Neutrophil (primary cell): ENCODE measurements around the gene TSPAN14.

Experiments
- H3K27ac ChIP-seq: fragments of 200-600 bp; sonication (generic); 2 replicates; pipeline ENCODE4 v1.5.1; 2016; ENCODE audit warnings: mild to moderate bottlenecking, moderate library complexity
- H3K27me3 ChIP-seq: fragments of 200-600 bp; sonication (generic); 2 replicates; pipeline ENCODE4 v1.6.0; 2016; ENCODE audit warnings: mild to moderate bottlenecking
- H3K36me3 ChIP-seq: fragments of 200-600 bp; sonication (generic); 2 replicates; pipeline ENCODE4 v1.5.1; 2017
- H3K4me1 ChIP-seq, 2 experiments: fragments of 200-600 bp in 1 of 2; sonication (generic) in 1 of 2; 1 replicate in 1 of 2; 2 replicates in 1 of 2; pipeline versions ENCODE4 v1.5.1 to v1.6.1; 2013 to 2016; ENCODE audit warnings: low read depth in 1 of 2, low read length in 1 of 2, mild to moderate bottlenecking in 1 of 2, moderate library complexity in 1 of 2; ENCODE audit not compliant: control insufficient read depth in 1 of 2, insufficient read depth in 1 of 2
- H3K4me3 ChIP-seq, 2 experiments: fragments of 200-600 bp in 1 of 2; sonication (generic) in 1 of 2; 1 replicate in 1 of 2; 2 replicates in 1 of 2; pipeline ENCODE4 v1.5.1; 2013 to 2016; ENCODE audit warnings: low read depth in 1 of 2, low read length in 1 of 2, mild to moderate bottlenecking in 1 of 2, moderate library complexity in 1 of 2
- H3K9me3 ChIP-seq: fragments of 200-600 bp; sonication (generic); 2 replicates; pipeline ENCODE4 v1.5.1; 2016
- CTCF ChIP-seq: fragments of 200-600 bp; sonication (generic); IDR thresholded peaks from 2 replicates; pipeline ENCODE4 v1.5.1; 2016; ENCODE audit warnings: antibody characterized with exemption

TSPAN14 gene

GRCh38 chr10:80581469-80581835 lies 127.3 kb downstream of the TSPAN14 start:
- Histone ChIP-seq H3K27me3 (no peaks in the 10 kb centered on the region), H3K4me3 (peak overlapping the region in 1 of 2 experiments; percentile 12), H3K27ac (peak overlapping the region; percentile 81), H3K36me3 (no peaks in the 10 kb centered on the region), H3K4me1 (peaks cover 43 to 44% of the 10 kb centered on the region in 2 experiments), H3K9me3 (no peaks in the 10 kb centered on the region)
- no peak for TF ChIP-seq CTCF

GRCh38 chr10:80582286-80582960 lies 128.3 kb downstream of the TSPAN14 start:
- TF ChIP-seq CTCF = no peak
- H3K9me3 ChIP-seq = no peaks in the 10 kb centered on the region

More at GRCh38 chr10:80582286-80582960, 128.3 kb downstream of the TSPAN14 start:
- Histone ChIP-seq H3K4me1 (peaks cover 43 to 44% of the 10 kb centered on the region in 2 experiments), H3K27ac (peak overlapping the region; percentile 81), H3K27me3 (no peaks in the 10 kb centered on the region), H3K4me3 (no peak overlapping the region), H3K36me3 (no peaks in the 10 kb centered on the region)
